Measurements from ENCODE around the gene SCRT2.

Gene SCRT2

GRCh38 chr20:672963-673602, 2.5 kb downstream of the SCRT2 start:
- no peak for DNase-seq (ENCODE audit: low read depth)

GRCh38 chr20:671252-672030, 4.2 kb downstream of the SCRT2 start:
- DNase-seq (ENCODE audit: low read depth): no peak

- DNase-seq (ENCODE audit: low read depth): no peak
These were observed 6.0 kb downstream of the SCRT2 start for GRCh38 chr20:669573-669972.

GRCh38 chr20:668638-669037, 7.0 kb downstream of the SCRT2 start:
- no peak for DNase-seq (ENCODE audit: low read depth)

- no peak for DNase-seq (ENCODE audit: low read depth)
These were observed 7.6 kb downstream of the SCRT2 start for GRCh38 chr20:668050-668449.

GRCh38 chr20:667351-668034, 8.1 kb downstream of the SCRT2 start:
- peak; percentile 49 for DNase-seq (ENCODE audit: low read depth)

GRCh38 chr20:666877-667276, 8.7 kb downstream of the SCRT2 start:
- no peak for DNase-seq (ENCODE audit: low read depth)

GRCh38 chr20:665276-665675, 10.3 kb downstream of the SCRT2 start:
- no peak for DNase-seq (ENCODE audit: low read depth)

- no peak for DNase-seq (ENCODE audit: low read depth)
These were observed 11.0 kb downstream of the SCRT2 start for GRCh38 chr20:664576-664975.

- DNase-seq (ENCODE audit: low read depth): no peak
These were observed 11.5 kb downstream of the SCRT2 start for GRCh38 chr20:664151-664550.

- no peak for DNase-seq (ENCODE audit: low read depth)
These were observed 12.1 kb downstream of the SCRT2 start for GRCh38 chr20:663315-664090.

- DNase-seq (ENCODE audit: low read depth): no peak
These were observed 13.1 kb downstream of the SCRT2 start for GRCh38 chr20:662277-663192.

- no peak for DNase-seq (ENCODE audit: low read depth)
These were observed 13.9 kb downstream of the SCRT2 start for GRCh38 chr20:661474-662270.

- peak; percentile 63 for DNase-seq (ENCODE audit: low read depth)
These were observed 16.8 kb downstream of the SCRT2 start for GRCh38 chr20:658731-659291.

- DNase-seq (ENCODE audit: low read depth): no peak
These were observed 17.4 kb downstream of the SCRT2 start for GRCh38 chr20:658202-658601.

- no peak for DNase-seq (ENCODE audit: low read depth)
These were observed 19.6 kb downstream of the SCRT2 start for GRCh38 chr20:655726-656624.

GRCh38 chr20:654417-654750, 21.2 kb downstream of the SCRT2 start:
- DNase-seq (ENCODE audit: low read depth): no peak

- no peak for DNase-seq (ENCODE audit: low read depth)
These were observed 21.8 kb downstream of the SCRT2 start for GRCh38 chr20:653590-654416.

Data from EH (cell line).